GM12873 (cell line): ENCODE results near the gene ADRM1.

Experiments
- CTCF ChIP-seq: IDR thresholded peaks from 2 replicates; pipeline ENCODE4 v1.5.1; 2012; ENCODE audit warnings: low read depth, mild to moderate bottlenecking, moderate library complexity, low read length, control low read depth; ENCODE audit not compliant: insufficient read depth; ENCODE audit errors: missing control alignments

Gene ADRM1

DNA sequence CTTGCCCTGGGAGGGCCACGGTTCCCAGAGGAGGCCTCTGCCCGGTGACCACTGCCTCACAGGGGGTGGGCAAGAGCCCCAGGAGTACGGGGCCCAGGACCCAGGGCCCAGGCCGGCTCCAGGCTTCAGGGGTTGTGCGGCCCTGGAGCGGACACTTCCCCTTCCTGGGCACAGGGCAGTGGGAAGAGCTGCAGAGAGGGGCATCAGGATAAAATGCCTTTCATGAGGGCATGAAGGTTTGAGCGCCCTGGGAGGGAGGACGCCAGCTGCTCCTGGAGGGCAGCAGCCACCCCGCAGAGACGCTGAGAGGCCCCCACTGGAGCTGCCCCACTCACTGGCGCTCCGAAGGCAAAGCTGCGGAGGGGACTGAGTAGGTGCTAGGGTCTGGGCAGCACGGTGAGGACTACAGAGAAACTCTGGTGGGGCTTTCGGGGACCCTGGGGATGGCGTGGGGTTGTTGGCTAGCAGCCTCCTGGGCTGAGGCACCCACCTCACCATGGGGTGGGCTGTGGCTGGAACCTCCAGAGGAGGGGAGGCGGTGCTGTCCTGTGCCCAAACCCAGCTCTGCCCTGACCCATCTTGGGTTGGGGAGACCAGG, 53.9 kb downstream of the ADRM1 start:
- TF ChIP-seq CTCF, result no peak

GRCh38 chr20:62357187-62357667, 54.4 kb downstream of the ADRM1 start:
- no peak for TF ChIP-seq CTCF

- TF ChIP-seq CTCF, result no peak
Measured at GRCh38 chr20:62357681-62358080, 54.9 kb downstream of the ADRM1 start.
